SH-SY5Y (cell line): ENCODE data around the gene CBLB.

Experiments used
- GATA2 ChIP-seq: IDR thresholded peaks from 2 replicates; pipeline ENCODE4 v1.6.1; 2011; ENCODE audit warnings: mild to moderate bottlenecking, low read depth, low read length
- GATA3 ChIP-seq: IDR thresholded peaks from 2 replicates; pipeline ENCODE4 v1.6.1; 2011; ENCODE audit warnings: low read depth, mild to moderate bottlenecking, low read length, moderate library complexity

- TF ChIP-seq GATA2: no peak
- TF ChIP-seq GATA3: no peak
These were observed 177.8 kb downstream of the CBLB start for GRCh38 chr3:105691053-105691452.
